GM18517 (cell line): ENCODE results near the gene CTSD.
"Not testable (repeated sequence)": the region's sequence is repeated elsewhere in the genome, so short reads cannot be mapped to it uniquely, and the experiment has no call there.

ENCODE experiments used
- ATAC-seq: cut with Tn5 transposase; IDR thresholded peaks from one replicate; pipeline ENCODE4 v1.9.1; 2021; ENCODE audit warnings: mild to moderate bottlenecking, moderate library complexity; ENCODE audit not compliant: unreplicated experiment

CTSD gene

DNA sequence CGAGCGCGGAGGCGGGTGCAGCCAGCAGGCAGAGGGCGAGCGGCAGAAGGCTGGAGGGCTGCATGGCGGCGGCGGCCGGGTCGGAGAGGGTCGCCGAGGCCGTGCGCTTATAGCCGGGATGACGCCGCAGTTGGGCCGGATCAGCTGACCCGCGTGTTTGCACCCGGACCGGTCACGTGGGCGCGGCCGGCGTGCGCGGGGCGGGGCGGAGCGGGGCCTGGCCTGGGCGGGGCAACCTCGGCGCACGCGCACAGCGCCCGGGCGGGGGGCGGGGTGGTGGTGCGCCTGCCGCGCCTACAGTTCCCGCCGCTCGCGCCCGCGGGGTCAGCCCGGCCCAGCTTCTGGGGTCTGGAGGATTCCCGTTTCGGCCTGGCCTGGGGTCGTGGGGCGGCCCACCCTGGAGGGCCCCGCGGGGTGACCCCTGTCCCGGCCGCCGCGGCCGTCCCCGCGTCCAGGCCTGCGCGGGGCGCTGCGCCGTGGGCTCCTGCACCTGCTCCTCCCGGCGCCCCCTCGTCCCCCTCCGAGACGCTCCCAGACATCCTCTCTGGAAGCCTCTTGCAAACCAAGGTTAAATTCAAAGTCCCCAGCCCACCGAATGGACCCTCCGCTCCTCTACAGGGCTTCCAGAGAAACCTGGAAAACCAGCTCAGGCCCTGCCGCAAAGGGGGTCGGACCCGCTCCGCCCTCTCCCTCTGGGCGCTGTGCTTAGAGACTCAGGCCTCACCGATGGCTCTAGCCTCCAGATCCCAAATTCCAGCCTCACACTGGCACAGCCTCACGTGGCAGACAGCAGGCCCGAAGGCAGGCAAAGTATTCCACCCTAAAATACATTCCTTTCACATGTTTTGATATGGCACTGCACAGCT, at the start of gene CTSD:
Gene CTSD, minus strand, starts transcription at position 132 of the 866 bp plus-strand sequence. Its CDS starts 68 bp downstream, at position 64.
- peak; percentile 69 for ATAC-seq

DNA sequence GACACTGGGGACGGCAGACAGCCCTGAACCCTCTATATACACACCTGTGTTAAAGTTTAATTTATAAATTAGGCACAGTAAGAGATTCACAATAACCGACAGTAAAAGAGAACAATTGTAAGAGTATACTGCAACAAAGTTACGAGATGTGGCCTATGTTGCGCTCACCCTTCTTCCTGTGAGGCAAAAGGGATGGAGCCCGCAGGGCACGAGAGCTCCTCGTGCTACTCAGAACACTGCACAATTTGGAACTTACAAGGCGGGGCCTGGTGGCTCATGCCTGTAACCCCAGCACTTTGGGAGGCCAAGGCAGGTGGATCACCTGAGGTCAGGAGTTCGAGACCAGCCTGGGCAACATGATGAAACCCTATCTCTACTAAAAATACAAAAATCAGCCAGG, 49.6 kb upstream of the CTSD start:
- ATAC-seq = not testable (repeated sequence)

DNA sequence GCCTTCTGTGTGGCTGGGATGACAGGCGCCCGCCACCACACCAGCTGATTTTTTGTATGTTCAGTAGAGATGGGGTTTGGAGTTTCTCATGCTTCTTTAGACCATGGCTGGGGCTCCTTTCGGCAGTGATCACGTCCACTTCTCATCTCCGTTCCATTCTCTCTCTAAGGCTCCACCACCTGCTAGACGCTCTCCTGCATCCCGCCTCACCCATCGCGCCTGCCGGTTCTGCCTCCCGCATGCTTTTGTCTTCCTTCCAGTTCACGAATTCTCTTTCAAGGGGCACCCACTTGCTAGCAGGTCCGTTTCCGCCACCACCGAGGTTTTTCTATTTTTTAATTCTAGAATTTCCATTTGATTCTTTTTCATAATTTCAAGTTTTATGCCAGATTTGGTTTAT, 49.1 kb upstream of the CTSD start:
- ATAC-seq = no peak

DNA sequence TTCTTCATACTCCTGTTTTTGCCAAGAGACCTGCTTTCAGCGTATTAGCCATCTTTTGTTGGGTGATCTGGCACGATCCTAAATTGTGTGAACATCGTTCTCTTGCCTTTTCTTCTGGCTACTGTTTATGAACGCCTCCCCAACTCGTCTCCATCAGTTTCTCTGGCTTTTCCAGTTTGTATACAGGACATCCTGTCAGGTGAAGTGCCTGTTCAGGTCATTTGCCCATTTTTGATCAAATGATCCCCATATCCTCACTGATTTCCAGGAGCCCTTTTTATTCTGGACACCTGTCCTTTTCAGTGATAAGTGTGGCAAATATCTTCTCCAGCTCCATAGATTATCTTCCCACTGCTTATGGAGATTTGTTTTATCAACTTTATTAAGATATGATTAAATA, 48.5 kb upstream of the CTSD start:
- ATAC-seq = no peak

DNA sequence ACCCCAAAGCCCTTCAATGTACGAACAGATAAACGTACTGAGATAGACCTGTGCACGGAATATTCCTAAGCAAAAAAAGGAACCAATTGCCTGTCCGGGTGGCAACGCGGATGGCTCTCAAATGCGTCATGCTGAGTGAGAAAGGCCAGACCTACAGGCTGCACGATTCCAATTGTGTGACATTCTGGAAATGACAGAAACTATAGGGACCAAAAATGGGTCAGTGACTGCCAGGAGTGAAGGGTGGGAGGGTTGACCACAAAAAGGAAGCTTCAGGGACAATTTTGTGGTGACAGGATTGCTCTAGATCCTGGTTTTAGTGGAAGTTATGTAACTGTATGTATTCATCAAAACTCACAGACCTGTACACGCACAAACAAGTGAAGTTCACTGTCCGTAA, 47.0 kb upstream of the CTSD start:
- no peak for ATAC-seq

DNA sequence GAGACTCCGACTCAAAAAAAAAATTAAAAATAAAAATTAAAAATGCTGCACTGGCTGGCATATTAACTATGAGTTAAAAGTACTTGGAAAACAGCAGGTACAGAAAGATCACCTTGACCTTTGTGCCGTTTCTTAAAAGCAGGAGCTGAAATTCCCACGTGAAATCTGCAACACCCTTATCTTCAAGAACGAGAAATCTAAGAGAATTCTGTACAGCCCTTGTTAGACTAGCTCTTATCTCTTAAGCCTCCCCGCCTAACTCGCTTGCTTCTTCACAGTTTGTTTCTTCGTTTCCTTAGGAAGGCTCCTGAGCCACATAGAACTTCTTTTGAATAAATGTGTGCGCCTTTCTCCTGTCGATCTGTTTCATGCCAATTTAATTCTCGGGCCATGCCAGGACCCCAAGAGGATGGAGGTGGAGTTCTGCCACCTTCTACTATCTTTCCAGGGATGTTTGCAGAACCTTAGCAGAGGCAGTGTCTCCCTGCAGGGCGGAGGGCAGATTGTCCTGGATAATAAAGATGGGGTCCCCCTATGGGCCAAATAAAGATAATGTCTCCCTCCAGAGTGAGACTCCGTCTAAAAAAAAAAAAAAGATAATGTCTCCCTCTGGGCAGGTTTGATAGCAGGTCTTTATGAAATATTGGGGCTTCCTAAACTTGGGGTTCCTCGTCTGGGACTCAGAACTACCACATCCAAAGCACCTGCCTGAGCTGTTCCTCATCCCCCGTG, 43.7 kb upstream of the CTSD start:
- no peak for ATAC-seq

DNA sequence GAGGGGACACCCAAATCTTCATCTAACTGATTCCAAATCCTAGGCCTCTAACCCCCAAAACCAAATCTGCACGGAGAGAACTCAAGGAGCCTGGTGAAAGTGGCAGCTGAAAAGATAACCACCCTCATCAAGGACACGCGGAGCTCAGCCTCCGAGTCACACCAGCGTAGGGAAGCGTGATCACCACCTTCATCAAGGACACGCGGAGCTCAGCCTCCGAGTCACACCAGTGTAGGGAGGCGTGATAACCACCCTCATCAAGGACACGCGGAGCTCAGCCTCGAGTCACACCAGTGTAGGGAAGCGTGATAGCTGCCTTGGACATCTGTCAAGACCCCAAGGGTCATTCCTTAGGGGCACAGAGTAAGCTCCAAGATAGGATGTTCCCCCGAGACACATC, 41.8 kb upstream of the CTSD start:
- ATAC-seq = no peak

DNA sequence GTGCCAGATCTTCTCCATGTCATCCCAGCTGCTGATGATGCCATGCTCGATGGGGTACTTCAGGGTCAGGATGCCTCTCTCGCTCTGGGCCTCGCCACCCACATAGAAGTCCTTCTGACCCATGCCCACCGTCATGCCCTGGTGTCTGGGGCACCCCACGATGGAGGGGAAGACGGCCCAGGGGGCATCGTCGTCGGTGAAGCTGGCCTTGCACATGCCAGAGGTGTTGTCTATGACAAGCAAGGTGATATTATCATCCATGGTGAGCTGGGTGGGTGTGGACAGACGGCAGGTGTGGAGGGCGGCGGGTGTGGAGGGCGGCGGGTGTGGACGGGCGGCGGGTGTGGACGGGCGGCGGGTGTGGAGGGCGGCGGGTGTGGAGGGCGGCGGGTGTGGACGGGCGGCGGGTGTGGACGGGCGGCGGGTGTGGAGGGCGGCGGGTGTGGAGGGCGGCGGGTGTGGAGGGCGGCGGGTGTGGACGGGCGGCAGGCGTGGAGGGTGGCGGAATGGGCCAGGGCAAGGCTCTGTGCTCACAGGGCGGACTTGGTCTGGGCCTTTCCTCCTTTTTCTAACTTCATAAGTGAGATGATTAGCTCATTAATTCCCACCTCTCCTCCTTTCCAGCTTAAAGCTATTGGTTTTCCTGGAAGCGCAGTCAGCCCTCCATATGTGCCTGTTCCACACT, 40.2 kb upstream of the CTSD start:
- ATAC-seq = not testable (repeated sequence)

DNA sequence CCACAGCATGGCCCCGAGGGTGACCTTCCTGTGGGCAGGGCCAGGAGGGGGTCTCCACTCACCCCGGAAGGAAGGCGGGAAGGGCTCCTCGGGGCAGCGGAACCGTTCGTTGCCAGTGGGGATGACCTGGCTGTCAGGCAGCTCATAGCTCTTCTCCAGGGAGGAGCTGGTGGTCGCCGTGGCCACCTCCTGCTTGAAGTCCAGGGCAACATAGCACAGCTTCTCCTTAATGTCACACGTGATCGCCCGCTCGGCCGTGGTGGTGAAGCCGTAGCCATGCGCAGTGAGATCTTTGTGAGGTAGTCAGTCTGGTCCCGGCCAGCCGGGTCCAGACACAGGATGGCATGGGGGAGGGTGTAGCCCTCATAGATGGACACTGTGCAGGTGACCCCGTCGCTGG, 39.5 kb upstream of the CTSD start:
- no peak for ATAC-seq

DNA sequence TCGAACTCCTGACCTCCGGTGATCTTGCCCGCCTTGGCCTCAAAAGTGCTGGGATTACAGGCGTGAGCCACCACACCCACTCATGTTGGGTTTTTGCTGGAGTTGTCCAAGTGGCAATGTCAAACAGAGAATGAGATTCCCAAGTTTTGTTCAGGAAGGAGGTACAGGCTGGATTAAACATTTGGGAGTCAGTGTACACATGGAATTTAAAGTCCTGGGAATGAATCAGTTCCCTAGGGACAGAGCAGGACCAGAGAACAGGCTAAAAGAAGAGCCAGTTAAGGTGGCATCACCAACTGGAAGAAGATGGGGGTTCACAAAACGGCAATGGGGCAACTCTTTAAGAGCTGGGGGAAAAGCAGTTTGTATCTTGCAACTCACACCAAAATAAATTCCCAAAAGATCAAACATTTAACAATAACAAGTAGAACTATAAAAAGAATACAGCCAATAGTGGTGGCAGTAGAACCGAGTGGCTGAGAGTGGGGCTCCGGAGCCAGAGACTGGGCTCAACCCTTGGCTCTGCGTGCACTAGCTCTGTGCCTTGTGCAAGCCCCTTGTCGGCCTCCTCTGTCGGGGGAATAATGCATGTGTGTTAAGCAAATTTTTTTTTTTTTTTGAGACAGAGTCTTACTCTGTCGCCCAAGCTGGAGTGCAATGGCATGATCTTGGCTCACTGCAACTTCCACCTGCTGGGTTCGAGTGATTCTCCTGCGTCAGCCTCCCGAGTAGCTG, 33.8 kb upstream of the CTSD start:
- no peak for ATAC-seq

DNA sequence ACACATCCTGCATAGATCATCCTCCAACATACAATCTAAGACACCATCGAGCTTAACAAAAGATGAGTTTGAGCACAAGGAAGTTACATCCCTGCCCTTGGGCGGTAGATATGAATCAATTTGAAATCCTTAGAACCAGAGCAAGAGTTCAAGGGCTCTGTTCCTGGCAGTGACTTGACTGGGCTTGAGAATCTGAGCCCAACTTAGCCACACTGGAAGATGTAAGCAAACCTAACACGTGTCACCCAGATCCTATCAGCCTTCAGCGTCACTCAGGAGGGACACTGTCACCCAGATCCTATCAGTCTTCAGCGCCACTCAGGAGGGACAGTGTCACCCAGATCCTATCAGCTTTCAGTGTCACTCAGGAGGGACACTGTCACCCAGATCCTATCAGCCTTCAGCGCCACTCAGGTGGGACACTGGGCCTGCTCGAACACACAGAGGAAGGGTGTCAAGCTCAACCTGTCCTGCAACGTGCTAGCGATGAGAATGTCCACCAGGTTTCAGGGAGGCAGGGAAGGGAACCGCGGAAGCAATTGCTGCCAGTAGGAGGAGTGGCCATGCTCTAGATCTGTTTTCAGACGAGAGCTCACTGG, 32.8 kb upstream of the CTSD start:
- no peak for ATAC-seq

DNA sequence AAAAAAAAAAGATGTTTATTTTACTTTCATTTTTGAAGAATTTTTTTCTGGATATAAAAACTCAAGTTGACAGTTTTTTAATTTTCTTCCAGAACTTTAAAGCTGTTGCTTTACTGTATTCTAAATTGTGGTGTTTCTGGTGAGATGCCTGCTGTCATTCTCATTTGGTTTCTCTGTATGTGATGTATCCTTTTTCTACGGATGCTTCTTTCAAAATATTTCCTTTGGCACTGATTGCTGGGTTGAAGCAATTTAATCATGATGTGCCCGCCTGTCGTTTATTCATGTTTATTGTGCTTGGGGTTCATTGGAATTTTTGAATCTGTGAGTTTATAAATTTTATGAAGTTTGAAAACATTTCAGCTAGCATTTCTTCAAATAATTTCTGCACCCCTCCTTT, 29.4 kb upstream of the CTSD start:
- no peak for ATAC-seq

DNA sequence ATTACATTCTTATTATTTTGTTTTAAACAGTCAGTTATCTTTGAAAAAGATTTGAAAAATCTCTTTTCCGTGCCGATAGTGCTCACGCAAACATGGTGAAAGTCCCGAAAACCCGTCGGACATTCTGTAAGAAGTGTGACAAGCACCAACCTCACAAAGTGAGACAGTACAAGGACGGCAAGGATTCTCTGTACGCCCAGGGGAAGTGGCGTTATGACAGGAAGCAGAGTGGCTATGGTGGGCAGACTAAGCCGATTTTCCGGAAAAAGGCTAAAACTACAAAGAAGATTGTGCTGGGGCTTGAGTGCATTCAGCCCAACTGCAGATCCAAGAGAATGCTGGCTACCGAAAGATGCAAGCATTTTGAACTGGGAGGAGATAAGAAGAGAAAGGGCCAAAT, 28.7 kb upstream of the CTSD start:
- ATAC-seq = no peak

DNA sequence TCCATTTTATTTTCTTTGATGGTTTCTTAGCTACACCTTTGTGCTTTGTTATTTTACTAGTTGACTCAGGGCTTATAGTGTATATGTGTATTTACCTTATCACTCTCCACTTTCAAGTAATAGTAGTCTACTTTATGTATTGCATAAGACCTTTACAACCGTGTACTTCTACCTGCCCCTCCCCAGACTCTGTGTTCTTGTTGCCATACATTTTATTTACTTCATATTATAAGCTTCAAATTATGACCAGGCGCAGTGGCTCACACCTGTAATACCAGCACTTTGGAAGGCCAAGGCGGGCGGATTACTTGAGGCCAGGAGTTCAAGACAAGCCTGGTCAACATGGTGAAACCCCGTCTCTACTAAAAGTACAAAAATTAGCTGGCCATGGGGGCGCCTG, 28.2 kb upstream of the CTSD start:
- no peak for ATAC-seq

DNA sequence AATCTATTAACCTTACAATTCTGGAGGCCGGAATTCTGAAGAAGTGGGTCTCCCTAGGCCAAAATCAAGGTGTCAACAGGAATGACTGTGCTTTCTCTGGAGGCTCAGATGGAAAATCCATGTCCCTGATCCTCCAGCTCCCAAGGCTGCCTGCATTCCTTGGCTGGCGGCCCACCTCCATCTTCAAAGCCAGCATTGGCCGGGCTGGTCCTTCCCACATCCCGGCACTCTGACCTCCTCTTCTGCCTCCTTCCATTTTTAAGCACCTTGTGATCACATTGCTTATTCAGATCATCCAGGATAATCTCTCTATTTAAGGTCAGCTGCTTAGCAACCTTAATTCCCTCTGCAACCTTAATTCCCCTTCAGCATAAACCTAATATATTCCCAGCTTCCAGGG, 22.7 kb upstream of the CTSD start:
- ATAC-seq = no peak

DNA sequence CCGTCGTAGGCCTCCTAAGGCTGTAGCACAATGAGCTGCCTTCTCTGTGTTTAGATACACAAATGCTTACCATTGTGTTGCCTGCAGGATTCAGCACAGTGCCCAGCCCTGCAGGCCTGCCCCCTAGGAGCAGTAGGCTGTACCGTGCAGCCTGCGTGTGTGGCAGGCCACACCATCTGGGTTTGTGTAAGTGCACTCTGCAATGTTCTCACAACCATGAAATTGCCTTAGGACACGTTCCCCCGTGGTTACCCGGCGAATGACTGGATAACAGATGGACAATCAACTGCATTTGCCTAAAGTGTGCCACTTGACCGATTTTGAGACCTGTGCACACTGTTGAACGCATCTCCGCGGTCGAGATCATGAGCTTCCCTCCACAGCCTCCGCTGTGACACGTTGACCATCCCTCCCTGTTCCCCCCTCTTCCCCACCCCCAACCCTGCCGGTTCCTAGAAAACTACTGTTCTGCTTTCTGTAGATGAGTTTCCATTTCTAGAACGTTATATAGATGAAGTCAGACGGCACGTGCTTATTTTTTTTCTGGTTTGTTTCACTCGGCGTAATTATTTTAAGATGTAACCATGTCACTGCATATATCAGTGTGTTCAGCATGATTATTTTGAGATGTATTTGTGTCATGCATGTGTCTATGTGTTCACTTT, 22.2 kb upstream of the CTSD start:
- no peak for ATAC-seq

DNA sequence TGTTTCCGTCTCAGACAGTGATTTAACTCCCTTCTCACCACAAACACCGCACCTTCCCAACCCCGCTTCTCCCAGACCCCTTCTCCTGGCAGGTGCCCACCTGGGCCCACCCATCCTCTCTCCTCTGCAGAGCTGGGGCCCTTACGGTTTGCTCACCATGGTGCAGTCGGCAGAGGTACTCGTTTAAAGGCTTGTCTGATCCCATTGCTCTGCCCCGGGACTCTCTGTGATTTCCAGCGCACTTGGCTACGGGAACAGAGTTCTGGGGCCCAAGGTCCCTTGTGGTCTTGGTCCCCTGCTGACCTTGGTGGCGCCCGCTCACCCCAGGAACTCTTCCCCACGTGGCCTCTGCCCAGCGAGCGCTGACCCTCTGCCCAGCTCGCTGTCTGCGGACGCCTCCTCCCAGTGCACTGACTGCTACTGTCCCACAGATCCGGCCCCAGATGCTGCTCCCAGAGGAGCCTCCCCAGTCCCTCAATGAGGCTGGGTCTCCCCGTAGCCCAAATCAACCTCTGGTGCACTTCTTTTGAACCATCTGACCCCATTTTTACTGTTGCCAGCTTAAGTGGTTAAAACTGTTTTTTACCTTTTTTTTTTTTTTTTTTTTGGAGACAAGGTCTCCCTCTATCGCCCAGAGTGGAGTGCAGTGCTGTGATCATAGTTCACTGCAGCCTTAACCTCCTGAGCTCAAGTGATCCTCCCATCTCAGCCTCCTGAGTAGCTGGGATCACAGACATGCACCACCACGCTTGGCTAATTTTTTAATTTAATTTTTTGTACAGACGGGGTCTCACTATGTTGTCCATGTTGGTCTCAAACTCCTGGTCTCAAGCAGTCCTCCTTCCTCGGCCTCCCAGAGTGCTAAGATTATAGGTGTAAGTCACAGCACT, 21.3 kb upstream of the CTSD start:
- no peak for ATAC-seq

DNA sequence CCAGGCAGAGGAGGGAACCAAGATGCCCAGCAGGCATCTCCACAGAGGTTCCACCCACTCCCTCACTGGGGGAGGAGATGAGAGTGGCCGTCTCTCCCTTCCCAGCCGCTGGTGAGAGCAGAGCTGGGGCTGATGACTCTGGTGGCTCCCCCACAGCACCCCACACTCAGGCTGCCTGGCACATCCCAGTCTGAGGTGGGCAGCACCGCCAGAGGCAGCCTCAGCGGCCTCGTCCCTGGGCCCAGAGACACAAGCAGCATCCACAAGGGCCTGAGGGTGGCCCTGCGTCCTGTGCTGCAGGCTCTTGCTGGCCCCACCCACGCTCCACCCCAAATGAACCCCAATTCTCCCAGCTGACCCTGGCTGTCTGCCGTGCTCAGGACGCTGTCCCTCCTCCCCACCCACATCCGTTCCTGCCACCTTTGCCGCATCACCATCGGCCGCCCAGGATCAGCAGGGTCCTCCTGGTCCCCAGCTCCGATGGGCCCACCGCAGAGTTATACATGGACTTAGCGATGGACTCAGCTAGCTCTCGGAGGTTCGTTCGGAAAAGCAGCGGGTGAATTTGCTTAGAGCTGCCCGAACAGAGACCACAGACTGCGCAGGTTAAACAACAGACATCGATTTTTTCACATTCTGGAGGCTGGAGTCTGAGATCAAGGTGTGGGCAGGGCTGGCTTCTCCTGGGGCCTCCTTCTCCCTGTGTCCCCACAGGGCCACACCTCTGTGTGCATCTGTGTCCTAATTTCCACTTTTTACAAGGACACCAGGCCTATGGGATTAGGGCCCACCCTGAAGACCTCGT, 20.2 kb upstream of the CTSD start:
- ATAC-seq = no peak
